ENCODE data around the gene SRMS.

The SRMS gene

DNA sequence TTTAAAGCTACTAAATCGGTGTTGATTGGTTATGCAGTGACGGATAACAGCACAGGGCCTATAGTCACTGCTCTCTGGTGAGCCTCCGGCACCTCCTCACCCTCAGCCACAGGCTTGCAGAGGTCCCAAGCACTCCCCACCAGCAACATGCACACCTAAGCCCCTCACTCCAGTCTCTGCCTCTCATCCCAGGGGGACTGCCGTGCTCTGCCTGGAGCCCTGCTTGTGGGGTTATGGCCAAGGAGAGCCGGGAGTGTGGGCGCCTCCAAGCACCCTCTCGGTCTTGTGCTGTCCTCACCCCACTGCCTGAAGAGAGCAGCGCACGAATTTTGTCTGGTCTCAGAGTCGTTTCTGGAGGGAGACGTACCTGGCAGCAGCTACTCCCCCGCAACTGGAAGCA lies 41.8 kb downstream of the SRMS start:
- Histone ChIP-seq H3K36me3 (ENCODE audit: low read length) (no peaks in the 10 kb centered on the region), H4K20me1 (ENCODE audit: low read depth, low read length) (no peaks in the 10 kb centered on the region), H3K27ac (ENCODE audit: low read depth, low read length) (no peak overlapping the region), H2AFZ (ENCODE audit: low read depth, low read length, severe bottlenecking) (no peak overlapping the region), H3K4me3 (ENCODE audit: insufficient read depth, low read length, poor library complexity, severe bottlenecking) (no peak overlapping the region), H3K4me2 (ENCODE audit: low read depth, low read length, poor library complexity, severe bottlenecking) (no peak overlapping the region), H3K79me2 (ENCODE audit: insufficient read depth, low read length) (no peaks in the 10 kb centered on the region), H3K9ac (ENCODE audit: low read length) (no peak overlapping the region), H3K9me2 (replicated peaks; ENCODE audit: insufficient read depth, low read length) (no peaks in the 10 kb centered on the region), H3F3A (ENCODE audit: insufficient read depth) (no peaks in the 10 kb centered on the region), H3K9me3 (ENCODE audit: insufficient read depth, low read length) (no peaks in the 10 kb centered on the region), H3K27me3 (ENCODE audit: low read length) (no peaks in the 10 kb centered on the region)
- TF ChIP-seq, protein P1, sequence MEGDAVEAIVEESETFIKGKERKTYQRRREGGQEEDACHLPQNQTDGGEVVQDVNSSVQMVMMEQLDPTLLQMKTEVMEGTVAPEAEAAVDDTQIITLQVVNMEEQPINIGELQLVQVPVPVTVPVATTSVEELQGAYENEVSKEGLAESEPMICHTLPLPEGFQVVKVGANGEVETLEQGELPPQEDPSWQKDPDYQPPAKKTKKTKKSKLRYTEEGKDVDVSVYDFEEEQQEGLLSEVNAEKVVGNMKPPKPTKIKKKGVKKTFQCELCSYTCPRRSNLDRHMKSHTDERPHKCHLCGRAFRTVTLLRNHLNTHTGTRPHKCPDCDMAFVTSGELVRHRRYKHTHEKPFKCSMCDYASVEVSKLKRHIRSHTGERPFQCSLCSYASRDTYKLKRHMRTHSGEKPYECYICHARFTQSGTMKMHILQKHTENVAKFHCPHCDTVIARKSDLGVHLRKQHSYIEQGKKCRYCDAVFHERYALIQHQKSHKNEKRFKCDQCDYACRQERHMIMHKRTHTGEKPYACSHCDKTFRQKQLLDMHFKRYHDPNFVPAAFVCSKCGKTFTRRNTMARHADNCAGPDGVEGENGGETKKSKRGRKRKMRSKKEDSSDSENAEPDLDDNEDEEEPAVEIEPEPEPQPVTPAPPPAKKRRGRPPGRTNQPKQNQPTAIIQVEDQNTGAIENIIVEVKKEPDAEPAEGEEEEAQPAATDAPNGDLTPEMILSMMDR (IDR thresholded peaks at IDR 0.05; ENCODE audit: insufficient read depth, low read length, poor library complexity, severe bottlenecking): no peak

DNA sequence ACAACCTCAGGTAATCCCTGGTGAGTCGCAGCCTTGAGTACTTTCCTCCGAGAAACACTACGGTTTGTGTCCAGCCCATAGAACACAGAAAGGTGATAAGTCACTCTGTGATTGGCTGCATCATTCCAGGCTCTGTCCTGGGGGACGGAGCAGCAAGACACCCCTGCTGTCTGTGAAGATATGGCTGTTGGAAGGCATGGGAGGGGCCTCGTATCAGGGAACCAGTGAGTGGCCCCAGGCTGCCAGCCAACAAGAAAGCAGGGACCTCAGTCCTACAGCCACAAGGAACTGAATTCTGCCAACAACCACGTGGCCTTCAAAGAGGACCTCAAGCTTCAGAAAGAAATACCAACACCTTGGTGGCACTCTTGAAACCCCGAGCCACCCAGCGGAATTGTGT lies 42.3 kb downstream of the SRMS start:
- Histone ChIP-seq H2AFZ (ENCODE audit: low read depth, low read length, severe bottlenecking) (no peak overlapping the region), H3K36me3 (ENCODE audit: low read length) (no peaks in the 10 kb centered on the region), H3K4me3 (ENCODE audit: insufficient read depth, low read length, poor library complexity, severe bottlenecking) (no peak overlapping the region), H3K9me3 (ENCODE audit: insufficient read depth, low read length) (no peaks in the 10 kb centered on the region), H3K9me2 (replicated peaks; ENCODE audit: insufficient read depth, low read length) (no peaks in the 10 kb centered on the region), H3F3A (ENCODE audit: insufficient read depth) (no peaks in the 10 kb centered on the region), H3K9ac (ENCODE audit: low read length) (no peak overlapping the region), H4K20me1 (ENCODE audit: low read depth, low read length) (no peaks in the 10 kb centered on the region), H3K27me3 (ENCODE audit: low read length) (no peaks in the 10 kb centered on the region), H3K79me2 (ENCODE audit: insufficient read depth, low read length) (no peaks in the 10 kb centered on the region), H3K27ac (ENCODE audit: low read depth, low read length) (no peak overlapping the region), H3K4me2 (ENCODE audit: low read depth, low read length, poor library complexity, severe bottlenecking) (no peak overlapping the region)
- TF ChIP-seq EZH2phosphoT487 (conservative IDR thresholded peaks at IDR 0.05; ENCODE audit: low read length): no peak
- TF ChIP-seq, protein P1 (IDR thresholded peaks at IDR 0.05; ENCODE audit: insufficient read depth, low read length, poor library complexity, severe bottlenecking): no peak

DNA sequence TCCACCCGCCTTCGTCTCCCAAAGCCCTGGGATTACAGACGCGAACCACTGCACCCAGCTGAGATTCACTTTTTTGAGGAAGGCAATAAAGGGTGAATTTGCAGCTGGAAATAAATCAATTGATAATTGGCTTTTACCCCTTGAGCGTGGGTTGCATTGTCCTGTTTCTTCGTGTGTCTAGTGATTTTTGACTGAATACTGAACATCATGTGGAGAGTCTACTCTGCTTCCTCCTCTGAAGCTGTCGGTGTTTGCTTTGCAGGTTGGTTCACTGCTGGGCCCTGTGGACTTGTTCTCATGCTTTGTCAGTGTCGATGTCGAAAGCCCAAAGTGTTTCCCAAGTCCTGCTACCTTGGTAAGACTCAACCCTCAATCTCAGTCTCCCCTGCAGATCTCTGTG lies 42.9 kb downstream of the SRMS start:
- H4K20me1 ChIP-seq (ENCODE audit: low read depth, low read length): no peaks in the 10 kb centered on the region
- H3K36me3 ChIP-seq (ENCODE audit: low read length): no peaks in the 10 kb centered on the region
- no peak for TF ChIP-seq EZH2phosphoT487 (conservative IDR thresholded peaks at IDR 0.05; ENCODE audit: low read length)
- TF ChIP-seq, protein P1 (IDR thresholded peaks at IDR 0.05; ENCODE audit: insufficient read depth, low read length, poor library complexity, severe bottlenecking): no peak
- no peaks in the 10 kb centered on the region for H3K9me3 ChIP-seq (ENCODE audit: insufficient read depth, low read length)
- H3K79me2 ChIP-seq (ENCODE audit: insufficient read depth, low read length): no peaks in the 10 kb centered on the region
- no peaks in the 10 kb centered on the region for H3K27me3 ChIP-seq (ENCODE audit: low read length)
- no peaks in the 10 kb centered on the region for H3K9me2 ChIP-seq (replicated peaks; ENCODE audit: insufficient read depth, low read length)
- H3K9ac ChIP-seq (ENCODE audit: low read length): no peak overlapping the region
- no peak overlapping the region for H2AFZ ChIP-seq (ENCODE audit: low read depth, low read length, severe bottlenecking)
- no peak overlapping the region for H3K4me3 ChIP-seq (ENCODE audit: insufficient read depth, low read length, poor library complexity, severe bottlenecking)
- H3F3A ChIP-seq (ENCODE audit: insufficient read depth): no peaks in the 10 kb centered on the region
- no peak overlapping the region for H3K27ac ChIP-seq (ENCODE audit: low read depth, low read length)
- no peak overlapping the region for H3K4me2 ChIP-seq (ENCODE audit: low read depth, low read length, poor library complexity, severe bottlenecking)

DNA sequence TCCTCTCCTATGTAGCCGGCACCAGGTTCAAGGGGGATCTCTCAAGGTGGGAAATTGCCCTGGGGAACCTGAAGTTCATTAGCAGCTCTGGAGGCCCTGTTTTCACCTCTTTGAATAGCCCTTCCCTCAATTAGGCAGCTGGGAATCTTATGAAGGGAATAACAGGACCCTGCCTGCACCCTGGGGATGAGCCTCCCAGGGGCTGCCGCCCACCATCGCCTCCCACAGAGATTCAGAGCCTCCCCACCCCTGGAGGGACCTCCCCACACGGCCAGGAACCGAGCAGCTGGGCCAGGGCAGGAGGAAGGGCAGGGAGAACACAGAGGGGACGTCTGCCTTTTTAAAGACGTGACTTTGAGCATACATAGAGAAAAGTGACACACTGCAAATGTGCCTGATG lies 44.0 kb downstream of the SRMS start:
- no peak overlapping the region for H2AFZ ChIP-seq (ENCODE audit: low read depth, low read length, severe bottlenecking)
- no peaks in the 10 kb centered on the region for H3K36me3 ChIP-seq (ENCODE audit: low read length)
- H4K20me1 ChIP-seq (ENCODE audit: low read depth, low read length): no peaks in the 10 kb centered on the region
- no peaks in the 10 kb centered on the region for H3K9me3 ChIP-seq (ENCODE audit: insufficient read depth, low read length)
- no peaks in the 10 kb centered on the region for H3F3A ChIP-seq (ENCODE audit: insufficient read depth)
- no peak for TF ChIP-seq EZH2phosphoT487 (conservative IDR thresholded peaks at IDR 0.05; ENCODE audit: low read length)
- TF ChIP-seq, protein P1 (IDR thresholded peaks at IDR 0.05; ENCODE audit: insufficient read depth, low read length, poor library complexity, severe bottlenecking): no peak
- H3K9ac ChIP-seq (ENCODE audit: low read length): no peak overlapping the region
- H3K79me2 ChIP-seq (ENCODE audit: insufficient read depth, low read length): no peaks in the 10 kb centered on the region
- H3K9me2 ChIP-seq (replicated peaks; ENCODE audit: insufficient read depth, low read length): no peaks in the 10 kb centered on the region
- no peak overlapping the region for H3K27ac ChIP-seq (ENCODE audit: low read depth, low read length)
- H3K27me3 ChIP-seq (ENCODE audit: low read length): no peaks in the 10 kb centered on the region
- H3K4me3 ChIP-seq (ENCODE audit: insufficient read depth, low read length, poor library complexity, severe bottlenecking): no peak overlapping the region
- no peak overlapping the region for H3K4me2 ChIP-seq (ENCODE audit: low read depth, low read length, poor library complexity, severe bottlenecking)

Measured in SU-DHL-6 (cell line).